Activated naive CD4-positive, alpha-beta T cell treated with anti-CD3 and anti-CD28 coated beads for 36 hours (primary cell): ENCODE measurements around the gene RCC2. TPM values are rescaled to one million over a fixed set of nuclear protein-coding genes. Genes with fewer than 3 reads are reported as not detected.
"Not testable (repeated sequence)": the region's sequence is repeated elsewhere in the genome, so short reads cannot be mapped to it uniquely, and the experiment has no call there.

ENCODE experiments used
- CTCF ChIA-PET: fragments of 350-600 bp; sonication (Branson Sonifier 250); formaldehyde crosslinking; loops from one replicate; lab custom pipeline; 2021; ENCODE audit warnings: antibody characterized with exemption; lab: Charles Lee
- DNase-seq: peaks from one replicate; pipeline ENCODE4 v3.0.0-alpha.2; 2020
- H3K27ac Mint-ChIP-seq: one replicate; pipeline ENCODE4 v1.8.0; 2021; ENCODE audit warnings: mild to moderate bottlenecking, mixed read lengths
- H3K27me3 Mint-ChIP-seq: one replicate; pipeline ENCODE4 v1.8.0; 2021; ENCODE audit warnings: low read depth, mixed read lengths
- H3K36me3 Mint-ChIP-seq: one replicate; pipeline ENCODE4 v1.8.0; 2021; ENCODE audit warnings: low read depth, mixed read lengths
- H3K4me1 Mint-ChIP-seq: one replicate; pipeline ENCODE4 v1.8.0; 2021; ENCODE audit warnings: low read depth, mixed read lengths
- H3K4me3 Mint-ChIP-seq: one replicate; pipeline ENCODE4 v1.8.0; 2021; ENCODE audit warnings: mild to moderate bottlenecking, moderate library complexity, mixed read lengths
- H3K9me3 Mint-ChIP-seq: one replicate; pipeline ENCODE4 v1.8.0; 2021; ENCODE audit warnings: mixed read lengths
- intact Hi-C: fragments of 100-400 bp; cut with micrococcal nuclease; formaldehyde crosslinking; loops from one replicate; pipeline ENCODE4 v1.15.1; 2023
- total RNA-seq, 2 experiments: library from RNA; stranded (reverse); gene quantifications; one replicate each; pipeline ENCODE4 v1.2.3, GENCODE V29; 2021

Gene RCC2
- total RNA-seq, 2 experiments from 2014 or later, result 130 to 132 TPM

- H3K4me1 Mint-ChIP-seq, intact Hi-C loops, H3K4me3 Mint-ChIP-seq, H3K27me3 Mint-ChIP-seq, CTCF ChIA-PET, H3K27ac Mint-ChIP-seq, H3K9me3 Mint-ChIP-seq, DNase-seq: not testable (repeated sequence)
- H3K36me3 Mint-ChIP-seq, result peaks cover 43% of the 10 kb centered on the region
These were observed 31.5 kb downstream of the RCC2 start for GRCh38 chr1:17407786-17408514.

GRCh38 chr1:17406760-17407475 lies 32.6 kb downstream of the RCC2 start:
- Mint-ChIP-seq H3K27ac (peak overlapping the region; percentile 50), H3K36me3 (peaks cover 36% of the 10 kb centered on the region)
- not testable (repeated sequence) for H3K4me1 Mint-ChIP-seq, H3K4me3 Mint-ChIP-seq, DNase-seq, H3K9me3 Mint-ChIP-seq, H3K27me3 Mint-ChIP-seq
- intact Hi-C loops, result loop anchor here (1.0 kb wide), 1 partner anchor 282 kb away; no protein-coding TSS in a partner anchor
- CTCF ChIA-PET, result interaction anchor here (0.6 kb wide), 1 partner anchor 96 kb away, joined by 3 read pairs; no protein-coding TSS in a partner anchor

- Mint-ChIP-seq H3K36me3 (peaks cover 33% of the 10 kb centered on the region), H3K4me3 (no peak overlapping the region), H3K9me3 (no peaks in the 10 kb centered on the region), H3K27me3 (no peaks in the 10 kb centered on the region), H3K4me1 (peaks cover 2% of the 10 kb centered on the region), H3K27ac (no peak overlapping the region)
- CTCF ChIA-PET, result interaction anchor here (0.6 to 1.1 kb wide), 5 partner anchors 9 to 95 kb away, joined by 3 to 6 read pairs (median 3); no protein-coding TSS in a partner anchor
- peak; percentile 67 for DNase-seq
- intact Hi-C loops, result loop anchor here (1.0 kb wide), 1 partner anchor 281 kb away; no protein-coding TSS in a partner anchor
These were observed 33.3 kb downstream of the RCC2 start for GRCh38 chr1:17405898-17406759.

- no peak overlapping the region for H3K27ac Mint-ChIP-seq
- intact Hi-C loops, result no loop called here
- H3K4me3 Mint-ChIP-seq, result no peak overlapping the region
- no peak for DNase-seq
- peaks cover 22% of the 10 kb centered on the region for H3K36me3 Mint-ChIP-seq
- H3K27me3 Mint-ChIP-seq, result no peaks in the 10 kb centered on the region
- H3K9me3 Mint-ChIP-seq, result no peaks in the 10 kb centered on the region
- CTCF ChIA-PET, result interaction anchor here (0.7 to 1.1 kb wide), 4 partner anchors 9 to 92 kb away, joined by 3 to 4 read pairs (median 3); no protein-coding TSS in a partner anchor
- H3K4me1 Mint-ChIP-seq, result peaks cover 2% of the 10 kb centered on the region
These were observed 34.7 kb downstream of the RCC2 start for GRCh38 chr1:17404820-17405219.

GRCh38 chr1:17404034-17404684 lies 35.3 kb downstream of the RCC2 start:
- CTCF ChIA-PET, result interaction anchor here (0.7 kb wide), 1 partner anchor 19 kb away, joined by 3 read pairs; no protein-coding TSS in a partner anchor

GRCh38 chr1:17403081-17403480 lies 36.4 kb downstream of the RCC2 start:
- peaks cover 2% of the 10 kb centered on the region for H3K4me1 Mint-ChIP-seq
- DNase-seq, result no peak
- peaks cover 7% of the 10 kb centered on the region for H3K36me3 Mint-ChIP-seq
- H3K27me3 Mint-ChIP-seq, result no peaks in the 10 kb centered on the region
- CTCF ChIA-PET, result no interaction called here
- intact Hi-C loops, result no loop called here
- no peaks in the 10 kb centered on the region for H3K9me3 Mint-ChIP-seq
- no peak overlapping the region for H3K27ac Mint-ChIP-seq
- H3K4me3 Mint-ChIP-seq, result no peak overlapping the region

More at GRCh38 chr1:17404034-17404684, 35.3 kb downstream of the RCC2 start:
- Mint-ChIP-seq H3K27ac (no peak overlapping the region), H3K27me3 (no peaks in the 10 kb centered on the region), H3K4me3 (no peak overlapping the region), H3K9me3 (no peaks in the 10 kb centered on the region), H3K4me1 (peaks cover 2% of the 10 kb centered on the region), H3K36me3 (peaks cover 17% of the 10 kb centered on the region)
- intact Hi-C loops, result no loop called here
- DNase-seq, result no peak

- intact Hi-C loops, result no loop called here
- no peak overlapping the region for H3K27ac Mint-ChIP-seq
- DNase-seq, result no peak
- no peaks in the 10 kb centered on the region for H3K4me1 Mint-ChIP-seq
- H3K9me3 Mint-ChIP-seq, result no peaks in the 10 kb centered on the region
- CTCF ChIA-PET, result interaction anchor here (0.8 to 1.0 kb wide), 2 partner anchors 14 to 19 kb away, joined by 3 to 4 read pairs; no protein-coding TSS in a partner anchor
- no peaks in the 10 kb centered on the region for H3K36me3 Mint-ChIP-seq
- H3K4me3 Mint-ChIP-seq, result no peak overlapping the region
- no peaks in the 10 kb centered on the region for H3K27me3 Mint-ChIP-seq
These were observed 37.6 kb downstream of the RCC2 start for GRCh38 chr1:17401841-17402240.

- CTCF ChIA-PET, result interaction anchor here (0.6 kb wide), 1 partner anchor 90 kb away, joined by 3 read pairs; no protein-coding TSS in a partner anchor
- no peaks in the 10 kb centered on the region for H3K4me1 Mint-ChIP-seq
These were observed 38.6 kb downstream of the RCC2 start for GRCh38 chr1:17400725-17401341.

GRCh38 chr1:17397910-17398695 lies 41.4 kb downstream of the RCC2 start:
- no peak for DNase-seq
- no peak overlapping the region for H3K4me3 Mint-ChIP-seq
- intact Hi-C loops, result no loop called here
- no peaks in the 10 kb centered on the region for H3K27me3 Mint-ChIP-seq
- CTCF ChIA-PET, result interaction anchor here (0.6 to 1.6 kb wide), 2 partner anchors 8 to 48 kb away, joined by 4 to 6 read pairs; no protein-coding TSS in a partner anchor
- H3K27ac Mint-ChIP-seq, result no peak overlapping the region
- H3K4me1 Mint-ChIP-seq, result no peaks in the 10 kb centered on the region
- no peaks in the 10 kb centered on the region for H3K9me3 Mint-ChIP-seq
- no peaks in the 10 kb centered on the region for H3K36me3 Mint-ChIP-seq

More at GRCh38 chr1:17400725-17401341, 38.6 kb downstream of the RCC2 start:
- Mint-ChIP-seq H3K27ac (no peak overlapping the region), H3K27me3 (no peaks in the 10 kb centered on the region), H3K9me3 (no peaks in the 10 kb centered on the region), H3K36me3 (no peaks in the 10 kb centered on the region), H3K4me3 (no peak overlapping the region)
- no peak for DNase-seq
- intact Hi-C loops, result no loop called here

GRCh38 chr1:17393230-17393629 lies 46.2 kb downstream of the RCC2 start:
- CTCF ChIA-PET, result interaction anchor here (0.9 kb wide), 1 partner anchor 38 kb away, joined by 3 read pairs; no protein-coding TSS in a partner anchor
- Mint-ChIP-seq H3K4me1 (no peaks in the 10 kb centered on the region), H3K4me3 (no peak overlapping the region), H3K27me3 (no peaks in the 10 kb centered on the region), H3K27ac (no peak overlapping the region), H3K9me3 (no peaks in the 10 kb centered on the region), H3K36me3 (no peaks in the 10 kb centered on the region)
- intact Hi-C loops, result no loop called here
- DNase-seq, result no peak
